Measurements from ENCODE around the gene DSG1.
"Not testable (repeated sequence)": the region's sequence is repeated elsewhere in the genome, so short reads cannot be mapped to it uniquely, and the experiment has no call there.

DSG1 gene

GRCh38 chr18:31343454-31343853 lies 25.5 kb downstream of the DSG1 start:
- no peak for DNase-seq (ENCODE audit: extremely low read depth in 1 of 2, low read depth in 1 of 2)

DNA sequence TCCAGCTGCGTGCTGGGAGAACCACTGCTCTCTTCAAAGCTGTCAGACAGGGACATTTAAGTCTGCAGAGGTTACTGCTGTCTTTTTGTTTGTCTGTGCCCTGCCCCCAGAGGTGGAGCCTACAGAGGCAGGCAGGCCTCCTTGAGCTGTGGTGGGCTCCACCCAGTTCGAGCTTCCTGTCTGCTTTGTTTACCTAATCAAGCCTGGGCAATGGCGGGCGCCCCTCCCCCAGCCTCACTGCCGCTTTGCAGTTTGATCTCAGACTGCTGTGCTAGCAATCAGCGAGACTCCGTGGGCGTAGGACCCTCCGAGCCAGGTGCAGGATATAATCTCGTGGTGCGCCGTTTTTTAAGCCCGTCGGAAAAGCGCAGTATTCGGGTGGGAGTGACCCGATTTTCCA lies 35.4 kb downstream of the DSG1 start:
- DNase-seq (ENCODE audit: extremely low read depth in 1 of 2, low read depth in 1 of 2): not testable (repeated sequence)

DNA sequence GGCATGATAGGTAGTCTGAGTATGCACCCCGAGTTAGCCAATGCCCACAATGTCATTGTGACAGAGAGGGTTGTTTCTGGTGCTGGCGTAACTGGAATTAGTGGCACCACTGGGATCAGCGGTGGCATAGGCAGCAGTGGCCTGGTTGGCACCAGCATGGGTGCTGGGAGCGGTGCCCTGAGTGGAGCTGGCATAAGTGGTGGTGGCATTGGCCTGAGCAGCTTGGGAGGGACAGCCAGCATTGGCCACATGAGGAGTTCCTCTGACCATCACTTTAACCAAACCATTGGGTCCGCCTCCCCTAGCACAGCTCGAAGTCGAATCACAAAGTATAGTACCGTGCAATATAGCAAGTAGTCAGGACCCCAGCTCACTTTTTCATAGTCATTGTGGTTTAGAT lies 37.0 kb downstream of the DSG1 start:
- no peak for DNase-seq (ENCODE audit: extremely low read depth in 1 of 2, low read depth in 1 of 2)

GRCh38 chr18:31356025-31356424 lies 38.1 kb downstream of the DSG1 start:
- no peak for DNase-seq (ENCODE audit: extremely low read depth in 1 of 2, low read depth in 1 of 2)

GRCh38 chr18:31364190-31364589 lies 46.2 kb downstream of the DSG1 start:
- no peak for DNase-seq (ENCODE audit: extremely low read depth in 1 of 2, low read depth in 1 of 2)

DNA sequence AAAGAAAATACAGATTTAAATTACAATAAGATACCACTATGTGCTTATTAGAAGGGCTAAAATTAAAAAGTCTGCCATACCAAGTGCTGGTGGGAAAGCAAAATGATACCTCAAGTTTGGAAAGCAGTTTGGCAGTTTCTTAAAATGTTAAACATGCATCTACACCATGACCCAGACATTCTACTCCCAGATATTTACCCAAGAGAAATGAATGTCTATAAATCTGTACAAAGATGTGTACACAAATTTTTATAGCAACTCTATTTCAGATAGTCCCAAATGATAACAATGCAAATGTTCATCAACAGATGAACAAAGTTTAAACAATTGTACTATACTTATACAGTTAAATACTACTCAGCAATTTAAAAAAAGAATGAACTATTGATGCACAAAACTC lies 51.5 kb downstream of the DSG1 start:
- DNase-seq (ENCODE audit: extremely low read depth in 1 of 2, low read depth in 1 of 2): no peak

DNA sequence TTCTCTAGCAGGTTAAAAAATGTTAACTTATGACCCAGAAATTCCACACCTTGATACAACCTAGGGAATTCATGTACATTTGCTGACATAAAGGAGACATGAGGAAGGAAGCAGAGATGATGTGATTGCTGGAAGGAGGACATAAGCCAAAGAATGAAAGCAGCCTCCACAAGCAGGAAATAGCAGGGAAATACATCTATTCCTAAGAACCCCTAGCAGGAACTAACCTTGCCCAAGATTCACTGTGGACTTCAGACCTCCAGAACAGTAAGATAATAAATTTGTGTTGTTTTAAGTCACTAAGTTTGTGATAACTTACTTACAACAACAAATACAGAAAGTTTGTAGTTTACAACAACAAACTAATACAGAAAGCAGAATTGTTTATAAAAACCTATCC lies 54.0 kb downstream of the DSG1 start:
- DNase-seq (ENCODE audit: extremely low read depth in 1 of 2, low read depth in 1 of 2): no peak

DNA sequence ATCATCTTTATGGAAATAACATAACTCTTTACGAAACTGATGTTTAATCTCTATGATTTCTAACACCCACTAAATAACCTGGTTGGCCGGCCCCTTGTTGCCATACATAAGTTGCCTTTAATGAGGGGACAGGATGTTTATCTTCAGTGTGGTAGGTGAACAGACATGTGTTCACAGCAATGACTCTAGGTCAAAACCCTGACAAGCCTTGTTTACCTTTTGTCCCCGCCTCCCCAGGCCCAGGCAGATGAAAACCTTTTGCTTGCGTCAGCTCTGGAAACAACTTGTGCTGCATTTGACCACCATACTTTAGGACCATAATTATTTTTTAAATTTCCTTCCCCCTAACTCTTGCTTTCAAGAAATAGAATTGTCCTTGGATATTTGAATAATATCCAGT lies 55.7 kb downstream of the DSG1 start:
- DNase-seq (ENCODE audit: extremely low read depth in 1 of 2, low read depth in 1 of 2): no peak

DNA sequence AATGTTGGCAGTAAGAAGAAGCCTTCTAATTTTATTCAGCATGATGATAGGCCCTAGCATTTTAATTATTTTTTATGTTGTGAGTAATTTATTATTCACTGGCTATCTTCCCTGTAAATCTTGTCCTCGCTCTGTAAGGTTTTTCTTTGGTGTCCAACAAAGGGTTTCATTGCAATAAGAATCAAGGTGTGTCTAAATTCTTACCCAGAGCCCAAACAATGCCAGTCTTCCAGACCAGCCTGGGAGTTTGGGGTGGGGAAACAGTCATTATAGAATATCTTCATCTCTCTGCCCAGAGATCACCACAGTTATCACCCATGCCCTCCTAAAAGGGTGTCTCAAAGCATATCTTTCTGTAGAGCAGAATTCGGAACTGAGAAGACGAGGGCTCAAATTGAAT lies 58.5 kb downstream of the DSG1 start, which contains the start of gene DSG4:
DSG4 (plus strand) TSS at position 301 of the 400 bp plus-strand sequence. CDS start 135 bp downstream, outside the sequence.
- no peak for DNase-seq (ENCODE audit: extremely low read depth in 1 of 2, low read depth in 1 of 2)

- DNase-seq (ENCODE audit: extremely low read depth in 1 of 2, low read depth in 1 of 2): no peak
Measured at GRCh38 chr18:31380912-31381311, 63.0 kb downstream of the DSG1 start.

- DNase-seq (ENCODE audit: extremely low read depth in 1 of 2, low read depth in 1 of 2): no peak
Measured at GRCh38 chr18:31382107-31382506, 64.1 kb downstream of the DSG1 start.

- no peak for DNase-seq (ENCODE audit: extremely low read depth in 1 of 2, low read depth in 1 of 2)
Measured at GRCh38 chr18:31386741-31387140, 68.8 kb downstream of the DSG1 start.

GRCh38 chr18:31393286-31393685 lies 75.3 kb downstream of the DSG1 start:
- DNase-seq (ENCODE audit: extremely low read depth in 1 of 2, low read depth in 1 of 2): no peak

GRCh38 chr18:31396796-31397612 lies 79.0 kb downstream of the DSG1 start:
- DNase-seq (ENCODE audit: extremely low read depth in 1 of 2, low read depth in 1 of 2): no peak

GRCh38 chr18:31398191-31398590 lies 80.2 kb downstream of the DSG1 start:
- no peak for DNase-seq (ENCODE audit: extremely low read depth in 1 of 2, low read depth in 1 of 2)

DNA sequence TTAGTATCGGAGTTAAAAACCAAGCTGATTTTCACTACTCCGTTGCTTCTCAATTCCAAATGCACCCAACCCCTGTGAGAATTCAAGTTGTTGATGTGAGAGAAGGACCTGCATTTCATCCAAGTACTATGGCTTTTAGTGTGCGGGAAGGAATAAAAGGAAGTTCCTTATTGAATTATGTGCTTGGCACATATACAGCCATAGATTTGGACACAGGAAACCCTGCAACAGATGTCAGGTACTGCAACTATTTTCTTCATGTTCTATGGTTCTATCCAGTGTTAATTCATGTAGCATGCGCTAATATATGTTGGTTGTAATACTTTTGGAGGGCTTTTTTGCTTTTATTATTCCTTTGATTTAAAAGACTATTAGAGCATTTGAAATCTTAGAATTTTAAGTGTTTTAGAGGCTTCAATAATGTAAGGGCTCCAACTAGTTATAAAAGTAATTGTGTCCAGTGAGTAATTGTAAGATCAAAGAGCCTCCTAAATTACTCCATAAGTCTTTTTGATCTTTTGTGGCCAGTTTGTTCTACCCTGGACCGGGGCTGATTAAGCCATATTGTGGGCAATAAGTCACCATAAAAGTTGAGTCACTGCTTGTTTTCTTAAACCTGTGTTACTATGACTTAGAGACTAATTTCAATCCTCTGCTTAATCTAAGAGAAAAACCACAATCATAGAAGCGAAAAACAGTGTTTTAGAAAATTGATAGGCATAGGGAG lies 81.5 kb downstream of the DSG1 start:
- no peak for DNase-seq (ENCODE audit: extremely low read depth in 1 of 2, low read depth in 1 of 2)

- no peak for DNase-seq (ENCODE audit: extremely low read depth in 1 of 2, low read depth in 1 of 2)
Measured at GRCh38 chr18:31401156-31402025, 83.4 kb downstream of the DSG1 start.

DNA sequence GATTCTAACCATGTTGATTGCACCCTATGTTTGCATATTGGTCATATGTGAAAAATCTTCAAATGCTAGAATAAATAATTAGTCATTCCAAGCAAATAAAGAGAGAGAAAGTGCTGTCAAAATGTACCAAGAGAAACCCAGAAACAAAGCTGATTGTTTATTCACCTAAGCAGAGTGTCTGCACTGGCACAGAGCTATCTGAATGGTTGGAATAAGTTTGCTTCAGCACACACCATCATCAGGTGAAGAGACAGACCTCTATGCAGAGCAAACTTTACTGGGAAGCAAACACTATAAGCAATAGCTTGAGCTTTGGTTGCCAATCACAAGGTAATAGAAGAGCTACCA lies 84.0 kb downstream of the DSG1 start:
- no peak for DNase-seq (ENCODE audit: extremely low read depth in 1 of 2, low read depth in 1 of 2)

DNA sequence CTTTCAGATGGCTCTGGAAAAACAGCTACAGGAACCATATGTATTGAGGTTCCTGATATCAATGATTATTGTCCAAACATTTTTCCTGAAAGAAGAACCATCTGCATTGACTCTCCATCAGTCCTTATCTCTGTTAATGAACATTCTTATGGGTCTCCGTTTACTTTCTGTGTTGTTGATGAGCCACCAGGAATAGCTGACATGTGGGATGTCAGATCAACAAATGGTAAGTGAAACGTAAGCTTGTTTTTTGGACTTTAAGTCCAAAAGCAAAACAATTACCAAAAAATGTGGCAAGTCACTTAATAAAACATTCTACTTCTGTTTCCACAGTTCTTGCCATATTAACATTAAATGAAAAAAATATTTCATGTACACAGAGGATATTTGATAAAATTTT lies 85.4 kb downstream of the DSG1 start:
- DNase-seq (ENCODE audit: extremely low read depth in 1 of 2, low read depth in 1 of 2): no peak
